Neutrophil (primary cell): Measurements from ENCODE around the gene TPRG1.

Experiments
- H3K27ac ChIP-seq: fragments of 200-600 bp; sonication (generic); 2 replicates; pipeline ENCODE4 v1.5.1; 2016; ENCODE audit warnings: mild to moderate bottlenecking, moderate library complexity
- H3K27me3 ChIP-seq: fragments of 200-600 bp; sonication (generic); 2 replicates; pipeline ENCODE4 v1.6.0; 2016; ENCODE audit warnings: mild to moderate bottlenecking
- H3K36me3 ChIP-seq: fragments of 200-600 bp; sonication (generic); 2 replicates; pipeline ENCODE4 v1.5.1; 2017
- H3K4me1 ChIP-seq, 2 experiments: fragments of 200-600 bp in 1 of 2; sonication (generic) in 1 of 2; 1 replicate in 1 of 2; 2 replicates in 1 of 2; pipeline versions ENCODE4 v1.5.1 to v1.6.1; 2013 to 2016; ENCODE audit warnings: low read depth in 1 of 2, low read length in 1 of 2, mild to moderate bottlenecking in 1 of 2, moderate library complexity in 1 of 2; ENCODE audit not compliant: control insufficient read depth in 1 of 2, insufficient read depth in 1 of 2
- H3K4me3 ChIP-seq, 2 experiments: fragments of 200-600 bp in 1 of 2; sonication (generic) in 1 of 2; 1 replicate in 1 of 2; 2 replicates in 1 of 2; pipeline ENCODE4 v1.5.1; 2013 to 2016; ENCODE audit warnings: low read depth in 1 of 2, low read length in 1 of 2, mild to moderate bottlenecking in 1 of 2, moderate library complexity in 1 of 2
- H3K9me3 ChIP-seq: fragments of 200-600 bp; sonication (generic); 2 replicates; pipeline ENCODE4 v1.5.1; 2016
- CTCF ChIP-seq: fragments of 200-600 bp; sonication (generic); IDR thresholded peaks from 2 replicates; pipeline ENCODE4 v1.5.1; 2016; ENCODE audit warnings: antibody characterized with exemption

The TPRG1 gene

GRCh38 chr3:189237526-189237925 lies 65.8 kb downstream of the TPRG1 start:
- H3K9me3 ChIP-seq, result no peaks in the 10 kb centered on the region
- TF ChIP-seq CTCF, result no peak
- no peaks in the 10 kb centered on the region for H3K27me3 ChIP-seq
- H3K4me1 ChIP-seq, result no peaks in the 10 kb centered on the region
- no peak overlapping the region for H3K4me3 ChIP-seq
- no peak overlapping the region for H3K27ac ChIP-seq
- no peaks in the 10 kb centered on the region for H3K36me3 ChIP-seq

GRCh38 chr3:189238071-189238470 lies 66.3 kb downstream of the TPRG1 start:
- H3K27ac ChIP-seq, result no peak overlapping the region
- H3K9me3 ChIP-seq, result no peaks in the 10 kb centered on the region
- H3K4me3 ChIP-seq, result no peak overlapping the region
- no peaks in the 10 kb centered on the region for H3K4me1 ChIP-seq
- TF ChIP-seq CTCF, result no peak
- no peaks in the 10 kb centered on the region for H3K27me3 ChIP-seq
- H3K36me3 ChIP-seq, result no peaks in the 10 kb centered on the region

- H3K4me1 ChIP-seq, result no peaks in the 10 kb centered on the region
- H3K9me3 ChIP-seq, result no peaks in the 10 kb centered on the region
- H3K27ac ChIP-seq, result no peak overlapping the region
- H3K27me3 ChIP-seq, result no peaks in the 10 kb centered on the region
- no peak for TF ChIP-seq CTCF
- no peaks in the 10 kb centered on the region for H3K36me3 ChIP-seq
- H3K4me3 ChIP-seq, result no peak overlapping the region
These were observed 67.8 kb downstream of the TPRG1 start for GRCh38 chr3:189239616-189240015.

GRCh38 chr3:189249987-189250386 lies 78.2 kb downstream of the TPRG1 start:
- Histone ChIP-seq H3K27me3 (no peaks in the 10 kb centered on the region), H3K4me3 (no peak overlapping the region), H3K9me3 (no peaks in the 10 kb centered on the region), H3K27ac (no peak overlapping the region), H3K4me1 (no peaks in the 10 kb centered on the region), H3K36me3 (no peaks in the 10 kb centered on the region)
- no peak for TF ChIP-seq CTCF

- Histone ChIP-seq H3K9me3 (no peaks in the 10 kb centered on the region), H3K27me3 (no peaks in the 10 kb centered on the region), H3K36me3 (no peaks in the 10 kb centered on the region), H3K4me1 (no peaks in the 10 kb centered on the region), H3K4me3 (no peak overlapping the region), H3K27ac (no peak overlapping the region)
- no peak for TF ChIP-seq CTCF
These were observed 86.5 kb downstream of the TPRG1 start for GRCh38 chr3:189258261-189258660.
